GM12874 (cell line): ENCODE data around the gene ERCC1.

Experiments
- TF ChIP-seq, protein P1 (sequence below): IDR thresholded peaks from 2 replicates; pipeline ENCODE4 v1.5.1; 2011; ENCODE audit warnings: low read depth, mild to moderate bottlenecking, control low read depth, low read length, moderate library complexity; ENCODE audit not compliant: insufficient read depth

Gene ERCC1

DNA sequence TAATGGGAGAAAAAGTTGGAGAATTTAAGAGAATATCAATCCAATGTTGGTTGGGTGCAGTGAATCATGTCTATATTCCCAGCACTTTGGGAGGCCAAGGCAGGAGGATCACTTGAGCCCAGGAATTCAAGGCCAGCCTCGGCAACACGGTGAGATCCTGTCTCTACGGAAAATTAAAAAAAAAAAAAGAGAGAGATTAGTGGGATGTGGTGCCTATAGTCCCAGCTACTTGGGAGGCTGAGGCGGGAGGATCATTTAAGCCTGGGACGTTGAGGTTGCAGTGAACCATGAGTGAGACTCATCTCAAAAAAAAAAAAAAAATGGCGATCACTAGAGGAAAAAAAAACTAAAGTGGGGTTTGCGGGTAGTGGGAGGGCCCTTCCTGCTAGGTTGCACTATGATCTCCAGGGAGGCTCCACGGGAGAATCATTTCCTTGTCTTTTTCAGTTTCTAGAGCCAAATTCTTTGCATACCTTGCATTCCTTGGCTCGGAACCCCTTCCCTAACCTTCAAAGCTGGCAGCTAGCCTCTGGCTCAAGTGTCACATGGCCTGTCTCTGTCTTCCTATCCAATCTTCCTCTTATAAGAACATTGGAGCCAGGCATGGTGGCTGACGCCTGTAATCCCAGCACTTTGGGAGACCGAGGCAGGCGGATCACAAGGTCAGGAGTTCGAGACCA lies 47.5 kb downstream of the ERCC1 start:
- TF ChIP-seq, protein P1, sequence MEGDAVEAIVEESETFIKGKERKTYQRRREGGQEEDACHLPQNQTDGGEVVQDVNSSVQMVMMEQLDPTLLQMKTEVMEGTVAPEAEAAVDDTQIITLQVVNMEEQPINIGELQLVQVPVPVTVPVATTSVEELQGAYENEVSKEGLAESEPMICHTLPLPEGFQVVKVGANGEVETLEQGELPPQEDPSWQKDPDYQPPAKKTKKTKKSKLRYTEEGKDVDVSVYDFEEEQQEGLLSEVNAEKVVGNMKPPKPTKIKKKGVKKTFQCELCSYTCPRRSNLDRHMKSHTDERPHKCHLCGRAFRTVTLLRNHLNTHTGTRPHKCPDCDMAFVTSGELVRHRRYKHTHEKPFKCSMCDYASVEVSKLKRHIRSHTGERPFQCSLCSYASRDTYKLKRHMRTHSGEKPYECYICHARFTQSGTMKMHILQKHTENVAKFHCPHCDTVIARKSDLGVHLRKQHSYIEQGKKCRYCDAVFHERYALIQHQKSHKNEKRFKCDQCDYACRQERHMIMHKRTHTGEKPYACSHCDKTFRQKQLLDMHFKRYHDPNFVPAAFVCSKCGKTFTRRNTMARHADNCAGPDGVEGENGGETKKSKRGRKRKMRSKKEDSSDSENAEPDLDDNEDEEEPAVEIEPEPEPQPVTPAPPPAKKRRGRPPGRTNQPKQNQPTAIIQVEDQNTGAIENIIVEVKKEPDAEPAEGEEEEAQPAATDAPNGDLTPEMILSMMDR: no peak

DNA sequence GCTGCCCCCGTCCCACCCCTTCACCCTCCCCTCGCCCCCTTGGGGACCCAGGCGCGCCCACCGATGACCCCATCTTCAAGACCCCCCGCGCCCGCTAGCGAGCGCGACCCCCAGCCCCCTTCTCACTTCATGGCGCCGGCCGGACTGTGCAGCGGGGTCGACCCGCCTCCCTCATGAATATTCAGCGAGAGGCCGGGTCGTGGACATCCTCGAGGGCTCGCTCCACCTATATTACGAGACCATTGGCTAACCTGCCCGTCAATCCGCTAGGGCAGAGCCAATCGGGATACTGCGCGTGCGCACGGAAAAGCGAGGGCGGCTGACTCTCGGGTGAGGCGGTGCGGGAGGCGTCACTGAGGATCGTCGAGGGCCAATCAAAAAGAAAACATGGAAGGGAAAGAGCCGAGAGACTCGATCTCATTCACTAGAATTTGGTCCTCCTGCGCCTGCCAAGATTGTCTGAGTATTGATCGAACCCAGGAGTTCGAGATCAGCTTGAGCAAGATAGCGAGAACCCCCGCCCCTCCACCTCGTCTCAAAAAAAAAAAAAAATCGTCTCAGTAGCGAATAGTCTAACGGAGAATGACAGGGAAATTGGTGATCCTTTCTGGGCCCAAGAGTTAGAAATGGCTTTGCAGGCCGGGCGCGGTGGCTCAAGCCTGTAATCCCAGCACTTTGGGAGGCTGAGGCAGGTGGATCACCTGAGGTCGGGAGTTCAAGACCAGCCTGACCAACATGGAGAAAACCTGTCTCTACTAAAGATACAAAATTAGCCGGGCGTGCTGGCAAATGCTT lies 53.1 kb downstream of the ERCC1 start, which contains the start of gene ERCC2:
Gene ERCC2, minus strand, starts transcription at position 164 of the 795 bp plus-strand sequence. Its CDS starts 33 bp downstream, at position 131.
- TF ChIP-seq, protein P1: no peak

DNA sequence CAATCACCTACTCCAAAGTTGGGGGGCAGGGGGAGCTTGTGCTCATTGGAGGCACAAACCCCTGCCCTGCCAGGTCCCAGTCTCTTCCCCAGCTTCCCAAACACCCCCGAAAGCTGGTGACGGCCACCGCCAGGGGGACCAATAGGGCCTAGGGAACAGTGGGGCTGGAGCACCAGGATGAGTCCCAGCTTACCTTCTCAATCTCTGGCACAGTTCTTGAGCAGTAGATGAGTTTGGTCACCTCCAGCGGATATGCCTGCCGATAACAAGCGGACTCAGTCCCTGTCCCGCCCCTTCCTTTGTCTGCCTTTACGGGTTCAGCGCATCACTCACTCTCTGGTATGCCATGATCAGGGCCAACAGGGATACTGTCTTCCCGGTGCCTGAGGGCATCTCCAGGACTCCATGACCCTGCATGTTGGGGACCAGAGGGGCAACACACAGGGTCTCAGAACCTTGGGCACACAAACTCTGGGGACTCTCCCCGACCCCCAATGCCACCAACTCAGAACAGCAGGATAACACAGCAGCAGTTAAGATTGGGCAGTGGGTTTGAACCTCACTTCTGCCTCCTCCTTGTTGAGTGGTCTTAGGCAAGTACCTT lies 54.9 kb downstream of the ERCC1 start:
- TF ChIP-seq, protein P1: no peak

DNA sequence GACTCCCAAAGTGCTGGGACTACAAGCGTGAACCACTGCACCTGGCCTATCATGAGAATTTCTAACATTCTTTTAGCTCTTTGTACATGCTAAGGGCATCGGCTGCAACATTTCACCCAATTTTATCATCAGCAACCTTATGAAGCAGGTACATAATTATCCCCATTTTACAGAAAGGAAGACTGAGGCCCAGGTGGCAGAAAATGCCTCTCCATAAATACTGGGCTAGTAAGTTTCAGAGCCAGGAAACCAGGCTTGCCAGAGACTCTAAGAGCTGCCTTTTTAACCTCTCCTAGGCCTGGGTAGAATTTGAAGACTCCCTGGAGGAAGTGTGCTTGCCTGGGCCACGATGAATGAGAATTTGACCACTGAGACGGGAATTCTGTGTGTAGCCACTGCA lies 55.6 kb downstream of the ERCC1 start:
- TF ChIP-seq, protein P1: no peak

GRCh38 chr19:45364696-45365095 lies 59.0 kb downstream of the ERCC1 start:
- TF ChIP-seq, protein P1: no peak

GRCh38 chr19:45363861-45364459 lies 59.8 kb downstream of the ERCC1 start:
- TF ChIP-seq, protein P1: no peak

GRCh38 chr19:45362291-45362690 lies 61.4 kb downstream of the ERCC1 start:
- TF ChIP-seq, protein P1: no peak
